ENCODE results near the gene TIGD1.
"Not testable (repeated sequence)": the region's sequence is repeated elsewhere in the genome, so short reads cannot be mapped to it uniquely, and the experiment has no call there.

The TIGD1 gene

DNA sequence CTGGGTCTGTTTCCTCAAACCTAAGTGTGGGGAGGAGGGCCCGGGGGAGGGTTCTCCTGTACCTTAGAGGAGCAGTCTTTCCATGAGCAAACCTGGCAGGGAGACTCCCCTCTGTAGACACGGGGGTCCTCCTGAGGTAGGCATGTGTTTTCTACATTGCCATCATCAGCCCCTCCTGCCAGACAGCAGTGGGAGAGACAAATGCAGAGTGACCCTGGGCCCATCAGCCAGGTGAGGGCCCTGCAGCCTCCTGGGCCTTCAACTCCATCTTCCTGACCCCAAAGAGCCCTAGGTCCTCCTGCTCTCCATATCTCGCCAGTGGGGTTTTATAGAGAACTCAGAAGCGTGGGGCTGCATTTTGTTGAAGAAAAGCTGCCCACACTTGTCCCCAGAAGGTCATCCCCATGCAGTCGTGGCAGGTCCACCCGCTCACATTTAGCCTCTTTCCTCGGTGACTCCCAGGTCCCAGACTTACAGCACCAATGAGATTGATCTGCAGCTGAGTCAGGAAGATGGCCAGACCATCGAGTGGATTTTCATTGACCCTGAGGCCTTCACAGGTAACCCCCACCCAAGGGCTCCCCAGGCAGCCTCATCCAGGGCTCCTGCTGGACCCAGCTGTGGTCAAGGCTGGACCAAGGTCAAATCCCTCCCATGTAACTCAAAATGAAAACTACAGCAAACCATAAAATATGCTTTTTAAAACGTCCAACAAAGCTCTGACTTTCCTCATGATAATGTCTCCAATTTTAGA is 8.2 kb downstream of the TIGD1 start:
- Histone ChIP-seq H3K27ac (no peak overlapping the region), H3K4me3 (no peak overlapping the region)

DNA sequence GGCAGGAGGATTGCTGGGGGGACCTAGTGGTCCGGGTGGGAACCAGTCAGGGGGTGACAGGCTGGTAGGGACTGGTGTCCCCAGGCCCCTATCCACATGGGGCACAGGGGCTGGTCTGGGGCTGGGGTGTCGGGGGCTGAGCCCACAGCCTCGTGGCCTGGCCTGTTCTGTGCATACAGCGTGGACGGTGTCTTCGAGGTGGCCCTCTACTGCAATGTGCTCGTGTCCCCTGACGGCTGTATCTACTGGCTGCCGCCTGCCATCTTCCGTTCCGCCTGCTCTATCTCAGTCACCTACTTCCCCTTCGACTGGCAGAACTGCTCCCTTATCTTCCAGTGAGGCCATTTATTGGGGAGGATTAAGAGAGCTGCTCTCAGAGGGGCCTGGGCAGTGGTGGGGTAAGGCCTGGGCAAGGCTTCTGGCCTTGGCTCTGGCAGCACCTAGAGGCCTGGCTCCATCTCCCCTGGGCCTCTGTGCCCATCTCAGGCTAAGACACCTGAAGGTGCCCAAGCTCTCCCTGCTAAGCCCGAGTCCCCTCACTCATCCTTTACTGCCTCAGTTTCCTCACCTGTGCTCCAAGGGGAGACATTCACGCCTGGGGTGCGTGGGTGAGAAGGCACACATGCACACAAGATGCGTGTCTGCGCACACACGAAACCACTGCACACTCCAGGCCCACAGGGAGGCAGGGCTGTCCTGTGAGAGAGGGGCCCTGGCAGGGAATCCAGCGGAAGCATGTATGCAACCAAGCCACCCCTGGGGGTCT is 9.0 kb downstream of the TIGD1 start:
- H3K27ac ChIP-seq: no peak overlapping the region
- H3K4me3 ChIP-seq: no peak overlapping the region

DNA sequence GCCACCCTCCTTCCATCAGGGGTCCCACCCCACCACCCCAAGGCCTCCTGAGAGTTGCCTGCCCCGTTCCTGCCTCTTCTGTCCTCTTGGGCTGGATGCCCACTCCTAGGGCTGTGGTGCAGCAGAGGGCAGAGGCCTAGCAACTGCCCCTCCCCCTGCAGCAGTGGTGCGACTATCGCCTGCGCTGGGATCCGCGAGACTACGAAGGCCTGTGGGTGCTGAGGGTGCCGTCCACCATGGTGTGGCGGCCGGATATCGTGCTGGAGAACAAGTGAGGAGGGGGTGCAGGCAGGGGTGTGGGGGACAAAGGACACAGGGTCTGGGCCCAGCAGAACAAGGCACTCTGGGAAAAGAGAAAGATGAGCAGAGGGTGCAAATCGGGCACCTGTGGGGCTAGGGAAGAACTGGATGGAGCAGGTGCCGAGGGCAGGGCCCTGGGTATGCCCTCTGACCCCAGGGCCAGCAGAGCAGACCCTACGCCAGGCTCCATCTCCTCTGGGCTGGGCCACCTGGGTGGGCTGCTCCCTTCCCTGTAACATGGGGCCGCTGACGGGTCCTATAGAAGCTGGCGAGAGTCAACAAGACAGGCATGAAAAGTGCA is 9.8 kb downstream of the TIGD1 start:
- H3K4me3 ChIP-seq: no peak overlapping the region
- H3K27ac ChIP-seq: no peak overlapping the region

DNA sequence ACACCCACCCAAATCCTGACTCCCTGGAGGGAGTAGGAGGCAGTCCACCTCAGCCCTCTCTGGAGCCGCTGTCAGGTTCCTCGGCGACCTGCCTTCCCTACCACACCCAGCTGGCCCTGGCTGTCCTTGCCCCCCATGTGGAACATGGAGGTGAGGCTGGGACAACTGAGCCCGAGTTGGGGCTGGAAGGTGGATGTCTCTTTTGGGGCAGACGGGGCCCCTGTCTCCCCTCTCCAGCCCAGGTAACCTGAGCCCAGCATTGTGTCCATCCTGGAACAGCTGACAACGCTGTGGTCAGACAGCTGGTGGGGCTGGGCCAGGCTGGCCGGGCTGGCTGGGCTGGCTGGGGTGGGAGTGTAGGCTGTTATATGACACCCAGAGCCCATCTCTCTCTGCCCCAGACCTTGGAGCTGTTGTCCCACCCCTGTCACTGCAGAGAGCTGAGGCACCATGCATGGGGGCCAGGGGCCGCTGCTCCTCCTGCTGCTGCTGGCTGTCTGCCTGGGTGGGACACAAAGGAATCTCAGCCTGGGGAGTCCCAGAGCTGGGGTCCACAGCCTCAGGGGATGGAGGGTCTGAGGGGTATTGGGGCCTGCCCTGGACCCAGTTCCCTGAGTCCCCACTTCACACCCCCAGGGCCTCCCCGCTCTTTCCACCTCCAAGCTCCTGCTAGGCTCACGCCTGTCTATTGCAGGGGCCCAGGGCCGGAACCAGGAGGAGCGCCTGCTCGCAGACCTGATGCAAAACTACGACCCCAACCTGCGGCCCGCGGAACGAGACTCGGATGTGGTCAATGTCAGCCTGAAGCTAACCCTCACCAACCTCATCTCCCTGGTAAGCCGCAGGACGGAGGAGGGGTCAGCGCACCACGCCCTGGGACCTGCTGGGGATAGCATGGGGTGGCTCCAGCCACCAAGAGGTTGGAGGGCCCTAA is 10.8 kb downstream of the TIGD1 start, which contains the start of gene CHRNG:
CHRNG (plus strand) TSS at position 395 of the 934 bp plus-strand sequence; CDS start at position 451, 56 bp downstream.
- Histone ChIP-seq H3K27ac (no peak within 1 kb of the TSS), H3K4me3 (no peak within 1 kb of the TSS)

DNA sequence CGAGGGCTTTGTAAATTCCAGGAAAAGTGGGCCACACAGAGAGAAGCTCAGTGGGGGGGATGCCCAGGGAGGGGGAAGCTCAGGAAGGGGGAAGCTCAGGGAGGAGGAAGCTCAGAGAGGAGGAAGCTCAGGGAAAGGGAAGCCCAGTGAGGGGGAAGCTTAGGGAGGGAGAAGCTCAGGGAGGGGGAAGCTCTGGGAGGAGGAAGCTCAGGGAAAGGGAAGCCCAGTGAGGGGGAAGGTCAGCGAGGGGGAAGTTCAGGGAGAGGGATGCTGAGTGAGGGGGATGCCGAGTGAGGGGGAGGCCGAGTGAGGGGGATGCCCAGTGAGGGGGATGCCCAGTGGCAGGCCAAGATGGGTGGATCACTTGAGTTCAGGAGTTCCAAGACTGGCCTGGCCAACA is 11.7 kb downstream of the TIGD1 start:
- H3K27ac ChIP-seq: no peak overlapping the region
- no peak overlapping the region for H3K4me3 ChIP-seq

DNA sequence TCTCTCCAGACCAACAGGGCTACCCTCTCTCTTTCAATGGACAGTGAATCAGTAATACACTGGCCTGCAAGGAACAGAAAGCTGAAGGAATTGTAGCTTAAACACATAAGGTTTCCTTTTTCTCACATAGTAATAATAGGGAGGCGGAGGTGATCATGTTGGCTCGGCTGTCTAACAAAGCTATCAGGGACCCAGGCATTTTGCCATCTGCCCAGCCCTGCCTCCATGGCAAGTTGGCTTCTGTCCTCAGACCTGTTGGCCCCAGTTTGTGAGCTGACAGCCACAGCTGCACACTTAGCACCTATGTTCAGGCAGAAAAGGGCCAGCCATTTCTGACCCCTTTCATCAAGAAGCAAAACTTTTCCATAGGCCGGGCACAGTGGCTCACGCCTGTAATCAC is 12.9 kb downstream of the TIGD1 start:
- Histone ChIP-seq H3K4me3 (no peak overlapping the region), H3K27ac (no peak overlapping the region)

DNA sequence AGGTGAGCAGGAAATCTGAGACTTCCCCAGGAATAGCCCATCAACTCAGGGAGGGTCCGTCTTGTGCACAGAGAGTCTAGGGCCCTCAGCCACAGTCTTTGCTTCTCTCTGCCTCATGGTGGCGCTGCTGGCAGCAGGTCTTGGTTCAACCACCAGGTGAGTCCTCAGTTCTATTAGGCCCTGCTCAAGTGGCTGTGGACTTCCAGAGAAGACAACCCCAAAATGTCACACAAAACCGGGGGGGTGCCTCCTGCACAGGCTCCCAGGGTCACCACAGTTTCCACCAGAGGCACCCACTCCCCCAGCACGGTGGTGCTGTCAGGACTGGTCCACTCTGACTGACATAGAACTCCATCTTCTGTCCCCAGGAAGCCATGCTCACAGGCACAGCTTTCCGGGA is 13.3 kb downstream of the TIGD1 start:
- Histone ChIP-seq H3K4me3 (no peak overlapping the region), H3K27ac (no peak overlapping the region)

DNA sequence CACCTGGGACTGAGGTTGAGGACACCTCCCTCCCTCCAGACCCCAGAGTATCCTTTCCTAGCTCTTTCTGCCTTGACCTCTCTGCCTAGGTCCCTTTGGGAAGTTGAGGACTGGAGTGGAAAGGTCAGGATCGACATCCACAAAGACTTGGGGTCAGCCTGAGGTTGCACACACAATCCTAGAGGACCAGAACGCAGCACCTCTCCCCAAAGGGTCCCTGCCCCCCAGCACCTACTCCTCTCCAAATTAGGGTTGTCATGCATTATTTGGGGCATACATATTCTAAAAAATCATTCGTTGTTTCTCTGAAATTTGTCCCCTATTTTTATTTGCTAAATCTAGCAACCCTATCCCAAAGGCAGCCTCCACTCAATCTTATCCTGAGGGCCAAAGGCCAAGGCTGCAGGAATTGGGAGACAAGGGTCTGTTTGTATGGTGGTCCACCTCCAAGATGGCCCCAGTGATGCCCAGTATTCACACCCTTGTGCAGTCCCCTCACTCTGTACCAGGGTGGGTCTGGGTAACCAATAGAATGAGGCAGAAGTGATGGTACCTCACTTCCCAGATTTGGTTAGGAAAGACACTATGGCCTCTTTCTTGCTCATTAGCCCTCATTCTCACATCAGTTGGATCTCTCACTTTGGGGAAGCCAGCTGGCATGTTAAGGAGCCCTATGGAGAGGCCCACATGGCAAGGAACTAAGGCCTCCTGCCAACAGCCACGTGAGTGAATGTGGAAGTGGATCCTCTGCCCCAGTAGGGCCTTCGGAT is 14.4 kb downstream of the TIGD1 start:
- Histone ChIP-seq H3K27ac (no peak overlapping the region), H3K4me3 (no peak overlapping the region)

DNA sequence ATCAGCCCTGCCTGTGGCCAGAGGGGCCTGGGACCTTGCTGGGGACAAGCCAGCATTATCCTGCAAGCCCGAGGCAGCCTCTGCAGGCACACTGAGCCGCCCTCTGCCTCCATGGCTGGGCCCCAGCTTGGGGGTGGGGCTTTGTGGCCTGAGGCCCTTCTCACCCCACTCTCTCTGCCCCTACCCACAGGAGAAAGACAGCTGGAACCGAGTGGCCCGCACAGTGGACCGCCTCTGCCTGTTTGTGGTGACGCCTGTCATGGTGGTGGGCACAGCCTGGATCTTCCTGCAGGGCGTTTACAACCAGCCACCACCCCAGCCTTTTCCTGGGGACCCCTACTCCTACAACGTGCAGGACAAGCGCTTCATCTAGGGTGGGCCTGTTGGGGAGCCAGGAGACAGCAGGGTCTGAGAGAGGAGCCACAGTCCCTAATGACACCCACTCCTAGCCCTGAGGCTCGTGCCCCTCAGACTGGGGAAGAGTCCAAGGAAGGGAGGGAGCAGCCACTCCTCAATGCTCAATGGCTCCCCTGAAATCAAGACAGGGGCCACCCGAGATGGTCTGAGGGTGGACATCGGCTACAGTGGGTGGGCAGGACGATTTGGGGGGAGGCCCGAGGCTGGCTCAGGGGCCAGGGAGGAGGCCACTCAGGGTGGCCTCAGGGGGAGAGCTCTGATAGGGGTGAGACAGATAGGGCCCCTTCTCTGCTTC is 15.3 kb downstream of the TIGD1 start:
- no peak overlapping the region for H3K4me3 ChIP-seq
- no peak overlapping the region for H3K27ac ChIP-seq

DNA sequence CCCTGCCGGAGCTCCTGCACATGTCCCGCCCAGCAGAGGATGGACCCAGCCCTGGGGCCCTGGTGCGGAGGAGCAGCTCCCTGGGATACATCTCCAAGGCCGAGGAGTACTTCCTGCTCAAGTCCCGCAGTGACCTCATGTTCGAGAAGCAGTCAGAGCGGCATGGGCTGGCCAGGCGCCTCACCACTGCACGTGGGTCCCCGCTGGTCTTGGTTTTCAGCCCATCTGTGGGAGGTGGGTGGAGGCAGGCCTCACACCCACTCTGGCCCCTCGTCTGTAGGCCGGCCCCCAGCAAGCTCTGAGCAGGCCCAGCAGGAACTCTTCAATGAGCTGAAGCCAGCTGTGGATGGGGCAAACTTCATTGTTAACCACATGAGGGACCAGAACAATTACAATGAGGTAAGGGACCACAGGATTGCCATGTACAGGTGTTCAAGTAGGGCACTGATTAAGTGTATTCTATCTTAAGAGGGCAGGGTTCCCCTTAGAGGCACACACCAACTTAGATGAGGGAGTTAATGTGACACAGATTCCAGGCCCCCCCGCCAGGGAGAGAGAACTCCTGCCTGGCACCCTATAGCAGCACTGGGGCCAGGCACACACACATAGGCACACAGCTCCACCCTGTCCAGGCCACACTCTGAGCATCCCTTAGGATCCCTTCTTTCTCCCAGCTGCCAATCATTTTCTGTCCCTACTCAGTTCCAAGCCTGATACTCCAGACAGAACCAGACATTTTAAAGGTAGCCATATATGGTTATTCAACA is 16.2 kb downstream of the TIGD1 start:
- no peak overlapping the region for H3K27ac ChIP-seq
- H3K4me3 ChIP-seq: no peak overlapping the region

DNA sequence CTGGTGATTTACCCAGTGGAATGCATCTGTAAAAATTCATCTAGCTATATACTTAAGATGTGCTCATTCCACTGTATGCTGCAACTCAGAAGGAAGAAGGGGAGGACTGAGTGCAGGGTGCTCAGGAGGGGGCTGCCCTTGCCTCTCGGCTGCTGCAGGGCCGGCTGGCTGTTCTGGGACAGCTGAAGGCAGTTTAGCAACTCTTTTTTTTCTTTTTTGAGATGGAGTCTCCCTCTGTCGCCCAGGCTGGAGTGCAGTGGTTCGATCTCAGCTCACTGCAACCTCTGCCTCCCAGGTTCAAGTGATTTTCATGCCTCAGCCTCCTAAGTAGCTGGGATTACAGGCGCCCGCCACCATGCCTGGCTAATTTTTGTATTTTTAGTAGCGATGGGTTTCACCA is 17.5 kb downstream of the TIGD1 start:
- not testable (repeated sequence) for H3K4me3 ChIP-seq, H3K27ac ChIP-seq

DNA sequence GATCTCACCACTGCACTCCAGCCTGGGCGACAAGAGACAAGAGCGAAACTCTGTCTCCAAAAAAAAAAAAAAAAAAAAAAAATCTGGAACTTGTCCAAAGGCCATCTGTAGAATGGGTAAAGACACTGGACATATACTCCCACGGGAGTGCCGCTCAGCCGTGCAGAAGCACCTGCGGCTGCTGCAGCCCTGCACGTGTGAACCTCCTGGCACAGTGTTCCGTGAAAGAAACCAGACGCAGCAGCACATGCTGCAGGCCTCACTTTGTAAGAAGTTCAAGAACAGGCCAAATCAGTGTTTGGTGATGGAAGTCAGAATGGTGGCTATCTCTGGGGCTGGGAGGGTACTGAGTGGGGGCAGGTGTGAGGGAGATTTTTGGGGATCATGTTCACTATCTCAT is 17.9 kb downstream of the TIGD1 start:
- H3K27ac ChIP-seq: no peak overlapping the region
- H3K4me3 ChIP-seq: no peak overlapping the region

DNA sequence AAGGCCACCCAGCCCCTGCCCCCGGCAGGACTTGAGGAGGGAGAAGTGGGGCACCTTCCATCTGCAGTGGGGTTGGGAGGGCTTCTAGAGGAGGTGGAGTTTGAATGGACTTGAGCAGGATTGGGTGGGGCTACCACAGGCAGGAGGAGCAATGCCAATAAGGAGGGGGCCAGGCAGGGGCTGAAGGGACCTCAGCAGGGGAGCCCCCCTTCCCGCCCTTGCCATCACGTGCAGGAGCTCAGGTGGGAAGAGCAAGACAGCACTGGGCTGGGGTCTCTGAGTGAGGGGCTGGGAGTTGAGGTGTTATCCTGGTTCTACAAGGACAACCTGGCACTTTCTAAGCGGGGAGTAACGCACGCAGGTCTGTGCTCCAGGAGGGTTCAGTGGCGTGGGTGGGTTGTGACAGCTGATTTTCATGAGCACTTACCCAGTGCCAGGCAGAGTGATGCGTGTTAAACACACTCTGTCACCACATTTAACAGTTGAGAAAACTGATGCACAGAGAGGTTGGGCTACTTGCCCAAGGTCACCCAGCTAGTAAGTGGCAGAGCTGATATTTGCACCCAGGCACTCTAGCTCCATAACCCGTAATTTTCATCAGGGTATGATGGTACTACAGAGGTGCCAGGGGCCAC is 19.6 kb downstream of the TIGD1 start:
- Histone ChIP-seq H3K4me3 (no peak overlapping the region), H3K27ac (no peak overlapping the region)

DNA sequence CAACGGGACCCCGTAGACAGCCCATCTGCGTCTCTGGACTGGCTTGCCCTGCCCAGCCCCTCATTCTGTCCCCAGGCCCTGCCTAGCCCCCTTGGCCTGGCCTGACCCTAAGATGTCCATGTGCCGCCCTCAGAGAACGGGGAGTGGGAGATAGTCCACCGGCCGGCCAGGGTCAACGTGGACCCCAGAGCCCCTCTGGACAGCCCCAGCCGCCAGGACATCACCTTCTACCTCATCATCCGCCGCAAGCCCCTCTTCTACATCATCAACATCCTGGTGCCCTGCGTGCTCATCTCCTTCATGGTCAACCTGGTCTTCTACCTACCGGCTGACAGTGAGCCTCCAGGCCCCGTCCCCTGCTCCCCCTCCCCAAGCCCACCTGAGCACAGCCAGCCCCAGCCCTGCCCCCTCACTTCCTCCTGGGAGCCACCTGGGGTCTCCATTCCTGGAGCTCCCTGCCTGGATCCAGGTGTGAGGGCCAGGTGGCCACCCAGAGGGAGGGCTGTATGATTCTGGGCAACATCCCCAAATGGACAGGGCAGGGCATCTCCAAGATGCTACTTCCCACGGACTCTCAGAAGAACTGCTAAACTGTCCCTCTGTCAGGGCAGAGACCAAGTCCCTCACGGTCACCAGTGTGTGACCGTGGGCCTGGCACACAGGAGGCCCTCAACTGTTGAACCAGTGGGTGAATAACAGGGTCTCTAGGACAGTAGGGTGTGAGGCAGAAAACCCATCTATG is 20.4 kb downstream of the TIGD1 start:
- Histone ChIP-seq H3K4me3 (no peak overlapping the region), H3K27ac (no peak overlapping the region)

DNA sequence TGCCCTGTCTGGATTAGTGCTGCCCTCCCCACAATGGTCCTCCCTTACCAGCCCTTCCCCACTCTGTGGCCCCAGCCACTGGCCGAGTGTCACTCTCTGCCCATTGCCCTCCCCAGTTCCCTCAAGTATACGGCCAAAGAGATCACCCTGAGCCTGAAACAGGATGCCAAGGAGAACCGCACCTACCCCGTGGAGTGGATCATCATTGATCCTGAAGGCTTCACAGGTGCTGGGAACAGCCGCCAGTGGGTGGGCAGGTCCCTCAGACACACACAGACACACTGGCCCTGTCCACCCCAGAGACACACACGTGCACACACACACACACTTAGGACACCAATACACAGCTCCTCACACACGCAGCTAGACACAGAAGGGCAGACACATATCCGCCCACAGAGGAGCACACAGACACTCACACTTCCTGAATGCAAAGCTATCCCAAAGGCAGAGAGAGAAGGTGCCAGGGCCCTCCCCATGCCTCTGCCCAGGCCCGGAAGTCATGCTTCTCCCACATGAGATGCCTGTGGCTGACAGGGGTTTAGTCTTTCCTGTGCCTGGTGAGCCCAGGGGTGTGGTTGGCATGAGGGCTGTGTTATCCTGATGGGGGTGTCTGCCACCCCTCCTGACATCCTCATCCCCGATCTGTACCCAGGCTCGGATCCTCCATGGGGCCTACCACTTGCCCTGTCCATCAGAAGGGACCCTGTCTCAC is 21.5 kb downstream of the TIGD1 start:
- no peak overlapping the region for H3K27ac ChIP-seq
- H3K4me3 ChIP-seq: no peak overlapping the region

DNA sequence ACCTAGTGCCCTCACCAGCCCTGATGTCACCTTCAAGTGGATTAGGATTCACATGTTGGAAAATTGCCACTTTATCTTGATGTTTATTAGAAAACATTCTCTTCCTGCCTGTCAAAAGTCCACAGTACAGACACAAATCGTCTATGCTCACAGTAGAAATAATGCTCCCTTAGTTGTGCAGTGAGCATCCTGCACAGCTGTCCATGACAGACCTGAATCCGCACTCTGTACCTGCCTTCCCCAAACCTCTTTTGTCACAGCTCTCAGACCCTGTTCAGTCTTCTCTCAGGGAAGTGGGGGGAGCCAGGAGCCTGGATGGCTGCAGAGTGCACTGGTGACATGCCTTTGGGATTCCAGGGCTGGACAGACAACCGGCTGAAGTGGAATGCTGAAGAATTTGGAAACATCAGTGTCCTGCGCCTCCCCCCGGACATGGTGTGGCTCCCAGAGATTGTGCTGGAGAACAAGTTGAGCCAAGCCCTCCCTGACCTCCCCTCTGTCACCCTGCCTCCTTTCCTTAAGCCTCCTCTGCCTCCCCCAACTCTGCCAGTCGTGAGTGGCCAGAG is 22.4 kb downstream of the TIGD1 start:
- no peak overlapping the region for H3K4me3 ChIP-seq
- no peak overlapping the region for H3K27ac ChIP-seq
